IPS-NIHi7 (cell line): ENCODE results near the gene LENG8.

Source experiments
- DNase-seq: peaks from one replicate; pipeline ENCODE4 v3.0.0; 2012; ENCODE audit warnings: mixed read lengths; ENCODE audit errors: extremely low spot score

LENG8 gene

GRCh38 chr19:54422136-54422535, 26.9 kb upstream of the LENG8 start:
- no peak for DNase-seq

- no peak for DNase-seq
Measured at GRCh38 chr19:54424201-54424600, 24.8 kb upstream of the LENG8 start.

GRCh38 chr19:54424660-54425381, 24.2 kb upstream of the LENG8 start:
- DNase-seq = no peak

GRCh38 chr19:54425382-54425723, 23.6 kb upstream of the LENG8 start:
- no peak for DNase-seq

GRCh38 chr19:54426291-54426931, 22.6 kb upstream of the LENG8 start:
- DNase-seq = no peak

GRCh38 chr19:54427586-54427985, 21.4 kb upstream of the LENG8 start:
- no peak for DNase-seq

GRCh38 chr19:54428323-54429175, 20.4 kb upstream of the LENG8 start:
- no peak for DNase-seq

GRCh38 chr19:54429176-54429495, 19.9 kb upstream of the LENG8 start:
- no peak for DNase-seq

- DNase-seq = no peak
Measured at GRCh38 chr19:54429545-54430227, 19.3 kb upstream of the LENG8 start.

GRCh38 chr19:54430306-54431254, 18.4 kb upstream of the LENG8 start:
- peak; percentile 90 for DNase-seq

GRCh38 chr19:54431255-54431838, 17.7 kb upstream of the LENG8 start:
- no peak for DNase-seq

- DNase-seq = no peak
Measured at GRCh38 chr19:54432144-54432738, 16.8 kb upstream of the LENG8 start.

- no peak for DNase-seq
Measured at GRCh38 chr19:54433697-54434096, 15.3 kb upstream of the LENG8 start.

- no peak for DNase-seq
Measured at GRCh38 chr19:54434112-54434872, 14.7 kb upstream of the LENG8 start.

- no peak for DNase-seq
Measured at GRCh38 chr19:54434873-54435214, 14.2 kb upstream of the LENG8 start.

GRCh38 chr19:54435551-54436016, 13.4 kb upstream of the LENG8 start:
- no peak for DNase-seq

- DNase-seq = no peak
Measured at GRCh38 chr19:54436031-54436523, 12.9 kb upstream of the LENG8 start.

GRCh38 chr19:54436628-54437252, 12.3 kb upstream of the LENG8 start:
- no peak for DNase-seq
